ENCODE results near the gene AMPH. TPM values are rescaled to one million over a fixed set of nuclear protein-coding genes. Genes with fewer than 3 reads are reported as not detected.
"Not testable (repeated sequence)": the region's sequence is repeated elsewhere in the genome, so short reads cannot be mapped to it uniquely, and the experiment has no call there.

AMPH gene
- total and polyA plus RNA-seq, 4 donors: 0.18 to 6.6 (median 3.6) TPM

GRCh38 chr7:38354271-38354851 lies 276.8 kb downstream of the AMPH start:
- H3K27ac ChIP-seq (ENCODE audit: low read depth in 1 of 2, low read length in 1 of 2); H3K9ac ChIP-seq (ENCODE audit: insufficient read depth in 1 of 2, low read length in 2 of 2); H3K4me1 ChIP-seq (ENCODE audit: control insufficient read depth in 5 of 5, insufficient read depth in 5 of 5, low read length in 5 of 5); H3K9me3 ChIP-seq (ENCODE audit: control insufficient read depth in 4 of 4, insufficient read depth in 3 of 4, low read length in 3 of 4); H3K36me3 ChIP-seq (ENCODE audit: control insufficient read depth in 4 of 4, insufficient read depth in 4 of 4, low read length in 4 of 4); ATAC-seq (ENCODE audit: insufficient read depth, low FRiP score); H3K4me3 ChIP-seq; H3K27me3 ChIP-seq (ENCODE audit: control insufficient read depth in 3 of 3, insufficient read depth in 3 of 3, low read length in 2 of 3): not testable (repeated sequence)
- WGBS, 2 donors: 53 to 66% methylated on average over 8 of the region's 8 CpGs
- peak in 1 of 3 donors; percentile 20 for DNase-seq

- not testable (repeated sequence) for H3K9ac ChIP-seq (ENCODE audit: insufficient read depth in 1 of 2, low read length in 2 of 2); H3K27me3 ChIP-seq (ENCODE audit: control insufficient read depth in 3 of 3, insufficient read depth in 3 of 3, low read length in 2 of 3); ATAC-seq (ENCODE audit: insufficient read depth, low FRiP score); H3K9me3 ChIP-seq (ENCODE audit: control insufficient read depth in 4 of 4, insufficient read depth in 3 of 4, low read length in 3 of 4); H3K4me1 ChIP-seq (ENCODE audit: control insufficient read depth in 5 of 5, insufficient read depth in 5 of 5, low read length in 5 of 5); H3K36me3 ChIP-seq (ENCODE audit: control insufficient read depth in 4 of 4, insufficient read depth in 4 of 4, low read length in 4 of 4); H3K4me3 ChIP-seq; H3K27ac ChIP-seq (ENCODE audit: low read depth in 1 of 2, low read length in 1 of 2); DNase-seq
- 36 to 51% methylated on average over 5 to 7 of the region's 7 CpGs for WGBS, 2 donors
These were observed 277.7 kb downstream of the AMPH start for GRCh38 chr7:38353431-38353881.

GRCh38 chr7:38351601-38352000 lies 279.6 kb downstream of the AMPH start:
- Histone ChIP-seq H3K36me3 (ENCODE audit: control insufficient read depth in 4 of 4, insufficient read depth in 4 of 4, low read length in 4 of 4) (no peaks in the 10 kb centered on the region), H3K9me3 (ENCODE audit: control insufficient read depth in 4 of 4, insufficient read depth in 3 of 4, low read length in 3 of 4) (no peaks in the 10 kb centered on the region), H3K4me1 (ENCODE audit: control insufficient read depth in 5 of 5, insufficient read depth in 5 of 5, low read length in 5 of 5) (no peaks in the 10 kb centered on the region), H3K4me3 (no peak overlapping the region), H3K27me3 (ENCODE audit: control insufficient read depth in 3 of 3, insufficient read depth in 3 of 3, low read length in 2 of 3) (no peaks in the 10 kb centered on the region), H3K9ac (ENCODE audit: insufficient read depth in 1 of 2, low read length in 2 of 2) (no peak overlapping the region), H3K27ac (ENCODE audit: low read depth in 1 of 2, low read length in 1 of 2) (no peak overlapping the region)
- DNase-seq: no peak
- no peak for ATAC-seq (ENCODE audit: insufficient read depth, low FRiP score)
- WGBS, 2 donors: 54 to 80% methylated on average over 4 of the region's 4 CpGs
- TF ChIP-seq CTCF (IDR thresholded peaks at IDR 0.05; ENCODE audit: control extremely low read depth, extremely low read depth): no peak

- not testable (repeated sequence) for H3K4me1 ChIP-seq (ENCODE audit: control insufficient read depth in 5 of 5, insufficient read depth in 5 of 5, low read length in 5 of 5); H3K36me3 ChIP-seq (ENCODE audit: control insufficient read depth in 4 of 4, insufficient read depth in 4 of 4, low read length in 4 of 4); DNase-seq; H3K9me3 ChIP-seq (ENCODE audit: control insufficient read depth in 4 of 4, insufficient read depth in 3 of 4, low read length in 3 of 4); H3K27me3 ChIP-seq (ENCODE audit: control insufficient read depth in 3 of 3, insufficient read depth in 3 of 3, low read length in 2 of 3); H3K9ac ChIP-seq (ENCODE audit: insufficient read depth in 1 of 2, low read length in 2 of 2); H3K27ac ChIP-seq (ENCODE audit: low read depth in 1 of 2, low read length in 1 of 2); H3K4me3 ChIP-seq; ATAC-seq (ENCODE audit: insufficient read depth, low FRiP score)
- 53 to 56% methylated on average over 3 of the region's 3 CpGs for WGBS, 2 donors
These were observed 280.4 kb downstream of the AMPH start for GRCh38 chr7:38350777-38351176.

DNA sequence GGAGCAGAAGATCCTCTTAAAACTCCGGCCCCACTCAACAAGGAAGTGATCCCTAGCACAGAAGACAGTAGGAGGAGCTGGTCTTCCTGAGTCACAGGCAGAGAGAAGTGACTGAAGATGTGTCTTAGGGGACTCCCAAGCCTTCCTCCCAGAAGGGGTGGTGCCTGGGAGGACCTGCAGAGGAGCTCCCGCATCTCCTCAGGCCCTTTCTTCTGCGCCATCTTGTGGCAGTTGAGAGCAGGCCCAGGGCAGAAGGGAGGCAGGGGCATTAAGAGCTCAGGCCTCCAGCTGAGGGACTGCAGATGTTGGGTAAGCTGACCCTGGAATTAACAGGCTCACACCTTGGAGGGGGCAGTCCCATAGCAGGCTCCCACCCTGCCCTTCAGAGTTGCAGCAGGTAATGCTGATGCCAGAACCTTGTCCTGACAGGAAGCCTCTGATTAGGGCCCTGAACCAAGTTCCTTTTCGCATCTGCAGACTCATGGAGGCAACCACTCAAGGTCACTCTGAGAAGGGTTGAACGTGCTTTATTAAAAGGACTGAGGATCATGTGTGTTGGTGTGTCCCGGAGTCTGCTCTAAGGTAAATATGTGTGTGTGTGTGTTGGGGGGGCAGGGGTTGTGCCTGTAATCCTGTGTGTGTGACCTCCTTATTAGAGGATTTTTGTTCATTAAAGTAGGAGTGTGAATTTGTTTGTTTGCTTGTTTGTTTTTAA lies 281.1 kb downstream of the AMPH start:
- not testable (repeated sequence) for H3K36me3 ChIP-seq (ENCODE audit: control insufficient read depth in 4 of 4, insufficient read depth in 4 of 4, low read length in 4 of 4); H3K27me3 ChIP-seq (ENCODE audit: control insufficient read depth in 3 of 3, insufficient read depth in 3 of 3, low read length in 2 of 3); H3K4me3 ChIP-seq; H3K9me3 ChIP-seq (ENCODE audit: control insufficient read depth in 4 of 4, insufficient read depth in 3 of 4, low read length in 3 of 4); H3K4me1 ChIP-seq (ENCODE audit: control insufficient read depth in 5 of 5, insufficient read depth in 5 of 5, low read length in 5 of 5); DNase-seq; H3K9ac ChIP-seq (ENCODE audit: insufficient read depth in 1 of 2, low read length in 2 of 2); ATAC-seq (ENCODE audit: insufficient read depth, low FRiP score)
- H3K27ac ChIP-seq (ENCODE audit: low read depth in 1 of 2, low read length in 1 of 2): peak overlapping the region in 1 of 2 donors; percentile 31
- WGBS, 2 donors: 42 to 46% methylated on average over 6 of the region's 6 CpGs

GRCh38 chr7:38349126-38349795 lies 281.9 kb downstream of the AMPH start:
- WGBS, 2 donors: 50 to 55% methylated on average over 8 to 9 of the region's 9 CpGs
- not testable (repeated sequence) for H3K4me3 ChIP-seq

More at GRCh38 chr7:38349126-38349795, 281.9 kb downstream of the AMPH start:
- peak overlapping the region; percentile 14 to 41 for H3K27ac ChIP-seq (ENCODE audit: low read depth in 1 of 2, low read length in 1 of 2)
- H3K36me3 ChIP-seq (ENCODE audit: control insufficient read depth in 4 of 4, insufficient read depth in 4 of 4, low read length in 4 of 4); H3K4me1 ChIP-seq (ENCODE audit: control insufficient read depth in 5 of 5, insufficient read depth in 5 of 5, low read length in 5 of 5); DNase-seq; ATAC-seq (ENCODE audit: insufficient read depth, low FRiP score); H3K9ac ChIP-seq (ENCODE audit: insufficient read depth in 1 of 2, low read length in 2 of 2); H3K9me3 ChIP-seq (ENCODE audit: control insufficient read depth in 4 of 4, insufficient read depth in 3 of 4, low read length in 3 of 4); H3K27me3 ChIP-seq (ENCODE audit: control insufficient read depth in 3 of 3, insufficient read depth in 3 of 3, low read length in 2 of 3): not testable (repeated sequence)

Data from lung (tissue), 12 donors.